GM12878 (cell line): ENCODE measurements around the gene KCNB1. TPM values are rescaled to one million over a fixed set of nuclear protein-coding genes. Genes with fewer than 3 reads are reported as not detected.

Experiments
- ATAC-seq: fragments of 200-7000 bp; cut with Tn5 transposase; 3 replicates; pipeline ENCODE4 v1.9.1; 2020; ENCODE audit warnings: mild to moderate bottlenecking, moderate library complexity
- BruUV-seq: library from RNA; stranded (reverse); fragments of 400-500 nt; replicated peaks from 2 replicates; lab custom pipeline; 2021; lab: Mats Ljungman, UMichigan
- CTCF ChIA-PET: fragments of 300-600 bp; sonication (Branson Sonifier 250); formaldehyde crosslinking; extraction: SDS; loops from one replicate; lab custom pipeline; 2021; ENCODE audit warnings: inconsistent platforms; lab: Yijun Ruan, JAX
- POLR2A ChIA-PET: fragments of 350-600 bp; formaldehyde crosslinking; extraction: SDS; loops from one replicate; lab custom pipeline; 2021; ENCODE audit warnings: inconsistent platforms; lab: Charles Lee
- RAD21 ChIA-PET: fragments of 300-600 bp; sonication (Branson Sonifier 250); formaldehyde crosslinking; loops from one replicate; lab custom pipeline; 2023; ENCODE audit warnings: antibody characterized with exemption; ENCODE audit not compliant: unreplicated experiment; lab: Charles Lee
- SMC1A ChIA-PET: fragments of 300-600 bp; sonication (Branson Sonifier 250); formaldehyde crosslinking; loops from one replicate; lab custom pipeline; 2023; ENCODE audit not compliant: unreplicated experiment, uncharacterized antibody; lab: Charles Lee
- DNase-seq: peaks from one replicate; pipeline ENCODE4 v3.0.0-alpha.2; 2011; ENCODE audit warnings: low read depth, low spot score
- FAIRE-seq: peaks from 3 replicates; lab custom pipeline; 2011; peaks lifted over from hg19 to GRCh38; lab: Jason Lieb, UNC
- H2AFZ ChIP-seq: 2 replicates; pipeline ENCODE4 v1.6.0; 2011; ENCODE audit warnings: low read depth, low read length, control low read depth; ENCODE audit not compliant: control insufficient read depth
- H3K27ac ChIP-seq: 2 replicates; pipeline ENCODE4 v1.5.1; 2011; ENCODE audit warnings: control low read depth; ENCODE audit not compliant: control insufficient read depth, insufficient read depth
- H3K27me3 ChIP-seq, 2 experiments: replicated peaks in 1 of 2; 2 replicates each; pipeline versions ENCODE4 v1.6.0 to v1.6.1; 2011; ENCODE audit warnings: low read length in 1 of 2; ENCODE audit not compliant: control insufficient read depth in 2 of 2, insufficient read depth in 2 of 2
- H3K36me3 ChIP-seq, 2 experiments: 2 replicates each; pipeline ENCODE4 v1.5.1; 2011; ENCODE audit warnings: low read length in 1 of 2; ENCODE audit not compliant: control insufficient read depth in 2 of 2, insufficient read depth in 2 of 2
- H3K4me1 ChIP-seq: 2 replicates; pipeline ENCODE4 v1.6.1; 2011; ENCODE audit warnings: mild to moderate bottlenecking, low read length, moderate library complexity, mixed read lengths; ENCODE audit not compliant: control insufficient read depth, insufficient read depth
- H3K4me2 ChIP-seq: 2 replicates; pipeline ENCODE4 v1.6.0; 2011; ENCODE audit warnings: control low read depth; ENCODE audit not compliant: control insufficient read depth, insufficient read depth
- H3K4me3 ChIP-seq: fragments of 200-600 bp; sonication (generic); 2 replicates; pipeline ENCODE4 v1.5.1; 2016
- H3K79me2 ChIP-seq: 2 replicates; pipeline ENCODE4 v1.6.0; 2011; ENCODE audit warnings: low read length; ENCODE audit not compliant: control insufficient read depth, insufficient read depth
- H3K9ac ChIP-seq: 2 replicates; pipeline ENCODE4 v1.8.0; 2011; ENCODE audit warnings: low read length, control low read depth, mixed read lengths; ENCODE audit not compliant: control insufficient read depth, insufficient read depth
- H3K9me3 ChIP-seq: replicated peaks from 3 replicates; pipeline ENCODE4 v1.5.1; 2011; ENCODE audit warnings: mild to moderate bottlenecking, low read length; ENCODE audit not compliant: control insufficient read depth, insufficient read depth
- H4K20me1 ChIP-seq: 2 replicates; pipeline ENCODE4 v1.6.0; 2011; ENCODE audit not compliant: control insufficient read depth, insufficient read depth
- BMI1 ChIP-seq: fragments of 450-650 bp; IDR thresholded peaks from 2 replicates; pipeline ENCODE4 v1.6.1; 2016; ENCODE audit warnings: mild to moderate bottlenecking, moderate library complexity, borderline replicate concordance
- CHD4 ChIP-seq: fragments of 200-600 bp; sonication (generic); IDR thresholded peaks from 2 replicates; pipeline ENCODE4 v1.6.1; 2016; ENCODE audit warnings: mild to moderate bottlenecking
- CREB1 ChIP-seq: IDR thresholded peaks from 2 replicates; pipeline ENCODE4 v1.6.1; 2012; ENCODE audit warnings: low read depth, mild to moderate bottlenecking, inconsistent platforms
- E4F1 ChIP-seq: fragments of 450-650 bp; IDR thresholded peaks from 2 replicates; pipeline ENCODE4 v1.6.1; 2018; ENCODE audit warnings: borderline replicate concordance, mild to moderate bottlenecking; ENCODE audit not compliant: partially characterized antibody
- EGR1 ChIP-seq, 2 experiments: IDR thresholded peaks; 1 replicate in 1 of 2; 2 replicates in 1 of 2; pipeline ENCODE4 v1.6.1; 2011 to 2012; ENCODE audit warnings: low read depth in 2 of 2, low read length in 2 of 2, borderline replicate concordance in 1 of 2, mild to moderate bottlenecking in 1 of 2, moderate library complexity in 1 of 2
- KLF5 ChIP-seq: fragments of 450-650 bp; IDR thresholded peaks from 2 replicates; pipeline ENCODE4 v1.6.1; 2014; ENCODE audit warnings: mild to moderate bottlenecking; ENCODE audit not compliant: partially characterized antibody
- RB1 ChIP-seq: fragments of 450-650 bp; formaldehyde crosslinking; IDR thresholded peaks from 2 replicates; pipeline ENCODE4 v1.6.1; 2017; ENCODE audit warnings: mild to moderate bottlenecking, borderline replicate concordance
- RBBP5 ChIP-seq: fragments of 200-600 bp; sonication (generic); conservative IDR thresholded peaks from 2 replicates; pipeline ENCODE4 v1.6.1; 2016
- RCOR1 ChIP-seq: conservative IDR thresholded peaks from 2 replicates; pipeline ENCODE4 v1.6.1; 2012; ENCODE audit warnings: low read depth, low read length, improper control_type of control experiment
- TBL1XR1 ChIP-seq: IDR thresholded peaks from 2 replicates; pipeline ENCODE4 v1.6.1; 2012; ENCODE audit warnings: low read depth, low read length, improper control_type of control experiment
- TCF12 ChIP-seq: IDR thresholded peaks from 2 replicates; pipeline ENCODE4 v1.6.1; 2011; ENCODE audit warnings: low read depth, mild to moderate bottlenecking, low read length
- YBX1 ChIP-seq: fragments of 450-650 bp; IDR thresholded peaks from 2 replicates; pipeline ENCODE4 v1.6.1; 2016; ENCODE audit warnings: antibody characterized with exemption
- ZNF274 ChIP-seq: IDR thresholded peaks from one replicate; pipeline ENCODE4 v1.8.0; 2011; ENCODE audit not compliant: insufficient read length, insufficient read depth
- WGBS: methylation state at CpG from one replicate; pipeline ENCODE4 v1.1.6; 2016; ENCODE audit warnings: low lambda C conversion rate; ENCODE audit not compliant: insufficient replicate concordance, insufficient coverage; ENCODE audit errors: missing lambda C conversion rate; 5-methylcytosine and 5-hydroxymethylcytosine counted together
- in situ Hi-C: fragments of 300-500 bp; cut with MboI; formaldehyde crosslinking; loops from 9 replicates; pipeline ENCODE4 v1.14.3; 2018; ENCODE audit warnings: mixed read lengths
- intact Hi-C: fragments of 100-400 bp; cut with micrococcal nuclease; formaldehyde crosslinking; loops from one replicate; pipeline ENCODE4 v1.14.2; 2022; ENCODE audit not compliant: unreplicated experiment
- polyA plus RNA-seq, 11 experiments: library from polyadenylated mRNA; depleted of rRNA in 4 of 11; unstranded in 6 of 11; stranded (reverse) in 5 of 11; fragments of >200 nt; fragmentation: Nextera tagmentation in 4 of 11; fragmentation: Illumina TruSeq in 1 of 11; extraction: Ambion mirVana in 4 of 11; extraction: Trizol in 1 of 11; gene quantifications; 1 replicate in 1 of 11; 2 replicates in 10 of 11; pipeline versions ENCODE4 v1.2.1 to v1.2.3, GENCODE V29; 2011 to 2016; ENCODE audit warnings: inconsistent platforms in 2 of 11, missing spikeins in 2 of 11, low read depth in 1 of 11
- total RNA-seq, 4 experiments: library from RNA; depleted of rRNA in 3 of 4; stranded (reverse); fragments of >200 nt in 3 of 4; fragmentation: Illumina TruSeq in 1 of 4; extraction: Trizol in 1 of 4; gene quantifications; 2 replicates each; pipeline versions ENCODE4 v1.2.1 to v1.2.3, GENCODE V29; 2013 to 2021
- TF ChIP-seq, protein P1 (sequence below): IDR thresholded peaks from 2 replicates; pipeline ENCODE4 v1.6.1; 2011; ENCODE audit warnings: mild to moderate bottlenecking, low read depth, low read length, moderate library complexity; ENCODE audit not compliant: insufficient replicate concordance
- TF ChIP-seq, protein P2 (sequence below): IDR thresholded peaks from 2 replicates; pipeline ENCODE4 v1.6.1; 2012; ENCODE audit warnings: low read length, inconsistent platforms
- TF ChIP-seq, protein P3 (sequence below): fragments of 150-350 bp; IDR thresholded peaks from 2 replicates; pipeline ENCODE4 v1.6.1; 2016; ENCODE audit warnings: low read depth, low read length

KCNB1 gene
- total and polyA plus RNA-seq, 10 of the 15 experiments (the other 5 are each of a cell fraction or from before 2014, with no cell fraction given) = 0.02 to 0.08 (median 0.03) TPM; not detected in 7

GRCh38 chr20:49477200-49477599 is 5.3 kb downstream of the KCNB1 start (continued):
- no peak for TF ChIP-seq BMI1
- TF ChIP-seq EGR1 (IDR thresholded peaks at IDR 0.05; ENCODE audit: borderline replicate concordance in 1 of 2, low read depth in 2 of 2, low read length in 2 of 2) = no peak
- no peak for TF ChIP-seq KLF5
- TF ChIP-seq, protein P1, sequence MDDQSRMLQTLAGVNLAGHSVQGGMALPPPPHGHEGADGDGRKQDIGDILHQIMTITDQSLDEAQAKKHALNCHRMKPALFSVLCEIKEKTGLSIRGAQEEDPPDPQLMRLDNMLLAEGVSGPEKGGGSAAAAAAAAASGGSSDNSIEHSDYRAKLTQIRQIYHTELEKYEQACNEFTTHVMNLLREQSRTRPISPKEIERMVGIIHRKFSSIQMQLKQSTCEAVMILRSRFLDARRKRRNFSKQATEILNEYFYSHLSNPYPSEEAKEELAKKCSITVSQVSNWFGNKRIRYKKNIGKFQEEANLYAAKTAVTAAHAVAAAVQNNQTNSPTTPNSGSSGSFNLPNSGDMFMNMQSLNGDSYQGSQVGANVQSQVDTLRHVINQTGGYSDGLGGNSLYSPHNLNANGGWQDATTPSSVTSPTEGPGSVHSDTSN = no peak
- TF ChIP-seq E4F1 = no peak
- TF ChIP-seq, all 136 proteins: peak for 0

DNA sequence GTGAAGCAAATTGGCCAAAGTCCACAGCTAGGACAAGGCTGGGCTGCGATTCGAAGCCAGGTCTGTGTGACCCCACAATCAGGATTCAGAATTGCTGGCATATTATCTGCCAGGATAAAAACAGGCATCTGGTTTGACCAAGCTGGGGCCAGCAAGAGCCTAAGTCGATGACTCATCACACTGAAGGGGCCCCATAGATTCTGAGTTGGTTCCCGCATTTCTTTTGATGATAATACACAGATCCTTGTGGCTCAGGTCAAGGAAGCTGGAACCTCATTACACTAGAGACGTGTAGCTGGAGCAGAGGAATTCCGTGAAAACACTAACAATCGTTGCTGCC is 6.5 kb downstream of the KCNB1 start:
- intact Hi-C loops (no loop called here), in situ Hi-C loops (no loop called here)
- H3K4me2 ChIP-seq = no peak overlapping the region
- H3K36me3 ChIP-seq = no peaks in the 10 kb centered on the region
- ATAC-seq (no peak), DNase-seq (no peak), FAIRE-seq (no peak)
- ChIA-PET RAD21 (no interaction called here), SMC1A (no interaction called here), CTCF (no interaction called here), POLR2A (no interaction called here)
- H4K20me1 ChIP-seq = no peaks in the 10 kb centered on the region
- H3K4me1 ChIP-seq = no peaks in the 10 kb centered on the region
- no peak overlapping the region for H3K9ac ChIP-seq
- H3K79me2 ChIP-seq = no peaks in the 10 kb centered on the region
- no TSS peak for BruUV-seq
- H3K9me3 ChIP-seq = no peaks in the 10 kb centered on the region
- no peak overlapping the region for H2AFZ ChIP-seq
- peaks cover 0 to 4% of the 10 kb centered on the region in 2 experiments for H3K27me3 ChIP-seq
- H3K27ac ChIP-seq = no peak overlapping the region
- WGBS = 15% methylated on average over 7 of the region's 7 CpGs
- no peak overlapping the region for H3K4me3 ChIP-seq
- TF ChIP-seq TBL1XR1 = no peak
- TF ChIP-seq YBX1 = no peak
- no peak for TF ChIP-seq TCF12
- no peak for TF ChIP-seq RBBP5
- TF ChIP-seq, protein P2, sequence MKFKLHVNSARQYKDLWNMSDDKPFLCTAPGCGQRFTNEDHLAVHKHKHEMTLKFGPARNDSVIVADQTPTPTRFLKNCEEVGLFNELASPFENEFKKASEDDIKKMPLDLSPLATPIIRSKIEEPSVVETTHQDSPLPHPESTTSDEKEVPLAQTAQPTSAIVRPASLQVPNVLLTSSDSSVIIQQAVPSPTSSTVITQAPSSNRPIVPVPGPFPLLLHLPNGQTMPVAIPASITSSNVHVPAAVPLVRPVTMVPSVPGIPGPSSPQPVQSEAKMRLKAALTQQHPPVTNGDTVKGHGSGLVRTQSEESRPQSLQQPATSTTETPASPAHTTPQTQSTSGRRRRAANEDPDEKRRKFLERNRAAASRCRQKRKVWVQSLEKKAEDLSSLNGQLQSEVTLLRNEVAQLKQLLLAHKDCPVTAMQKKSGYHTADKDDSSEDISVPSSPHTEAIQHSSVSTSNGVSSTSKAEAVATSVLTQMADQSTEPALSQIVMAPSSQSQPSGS = no peak
- no peak for TF ChIP-seq RB1
- TF ChIP-seq, protein P3, sequence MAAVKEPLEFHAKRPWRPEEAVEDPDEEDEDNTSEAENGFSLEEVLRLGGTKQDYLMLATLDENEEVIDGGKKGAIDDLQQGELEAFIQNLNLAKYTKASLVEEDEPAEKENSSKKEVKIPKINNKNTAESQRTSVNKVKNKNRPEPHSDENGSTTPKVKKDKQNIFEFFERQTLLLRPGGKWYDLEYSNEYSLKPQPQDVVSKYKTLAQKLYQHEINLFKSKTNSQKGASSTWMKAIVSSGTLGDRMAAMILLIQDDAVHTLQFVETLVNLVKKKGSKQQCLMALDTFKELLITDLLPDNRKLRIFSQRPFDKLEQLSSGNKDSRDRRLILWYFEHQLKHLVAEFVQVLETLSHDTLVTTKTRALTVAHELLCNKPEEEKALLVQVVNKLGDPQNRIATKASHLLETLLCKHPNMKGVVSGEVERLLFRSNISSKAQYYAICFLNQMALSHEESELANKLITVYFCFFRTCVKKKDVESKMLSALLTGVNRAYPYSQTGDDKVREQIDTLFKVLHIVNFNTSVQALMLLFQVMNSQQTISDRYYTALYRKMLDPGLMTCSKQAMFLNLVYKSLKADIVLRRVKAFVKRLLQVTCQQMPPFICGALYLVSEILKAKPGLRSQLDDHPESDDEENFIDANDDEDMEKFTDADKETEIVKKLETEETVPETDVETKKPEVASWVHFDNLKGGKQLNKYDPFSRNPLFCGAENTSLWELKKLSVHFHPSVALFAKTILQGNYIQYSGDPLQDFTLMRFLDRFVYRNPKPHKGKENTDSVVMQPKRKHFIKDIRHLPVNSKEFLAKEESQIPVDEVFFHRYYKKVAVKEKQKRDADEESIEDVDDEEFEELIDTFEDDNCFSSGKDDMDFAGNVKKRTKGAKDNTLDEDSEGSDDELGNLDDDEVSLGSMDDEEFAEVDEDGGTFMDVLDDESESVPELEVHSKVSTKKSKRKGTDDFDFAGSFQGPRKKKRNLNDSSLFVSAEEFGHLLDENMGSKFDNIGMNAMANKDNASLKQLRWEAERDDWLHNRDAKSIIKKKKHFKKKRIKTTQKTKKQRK = no peak
- TF ChIP-seq RCOR1 = no peak
- no peak for TF ChIP-seq CHD4
- TF ChIP-seq ZNF274 = no peak
- no peak for TF ChIP-seq CREB1
